Endothelial cell of umbilical vein (primary cell): ENCODE results near the gene ATP8A2. TPM values are rescaled to one million over a fixed set of nuclear protein-coding genes. Genes with fewer than 3 reads are reported as not detected.

Experiments used
- BruUV-seq: library from RNA; stranded (reverse); fragments of 400-500 nt; replicated peaks from 2 replicates; lab custom pipeline; 2021; lab: Mats Ljungman, UMichigan
- CTCF ChIA-PET: fragments of 300-600, 350-600 bp; sonication (Branson Sonifier 250); formaldehyde crosslinking; loops from one replicate; lab custom pipeline; 2021; ENCODE audit warnings: antibody characterized with exemption, inconsistent platforms; lab: Charles Lee
- POLR2A ChIA-PET: fragments of 300-600, 350-600 bp; sonication (Branson Sonifier 250); formaldehyde crosslinking; loops from one replicate; lab custom pipeline; 2021; ENCODE audit warnings: antibody characterized with exemption, inconsistent platforms; lab: Charles Lee
- DNase-seq: peaks from one replicate; pipeline ENCODE4 v3.0.0-alpha.2; 2011; ENCODE audit warnings: low read depth, low spot score
- FAIRE-seq: peaks from 2 replicates; lab custom pipeline; 2011; peaks lifted over from hg19 to GRCh38; lab: Jason Lieb, UNC
- H2AFZ ChIP-seq: 2 replicates; pipeline ENCODE4 v1.6.0; 2012; ENCODE audit warnings: low read depth, low read length, control low read depth, inconsistent platforms
- H3K27ac ChIP-seq: 2 replicates; pipeline ENCODE4 v1.5.1; 2011; ENCODE audit warnings: low read depth, mild to moderate bottlenecking, control low read depth, low read length, moderate library complexity; ENCODE audit not compliant: insufficient read depth
- H3K27me3 ChIP-seq, 2 experiments: 2 replicates each; pipeline versions ENCODE4 v1.6.0 to v1.6.1; 2011; ENCODE audit warnings: low read length in 2 of 2, mixed read lengths in 1 of 2; ENCODE audit not compliant: control insufficient read depth in 2 of 2, insufficient read depth in 2 of 2
- H3K36me3 ChIP-seq, 2 experiments: 2 replicates in 1 of 2; 3 replicates in 1 of 2; pipeline ENCODE4 v1.5.1; 2011; ENCODE audit warnings: low read length in 2 of 2, mild to moderate bottlenecking in 1 of 2, moderate library complexity in 1 of 2; ENCODE audit not compliant: control insufficient read depth in 2 of 2, insufficient read depth in 2 of 2; ENCODE audit errors: extremely low read depth in 1 of 2
- H3K4me1 ChIP-seq: 3 replicates; pipeline ENCODE4 v1.5.1; 2011; ENCODE audit warnings: mild to moderate bottlenecking, low read length; ENCODE audit not compliant: control insufficient read depth, insufficient read depth; ENCODE audit errors: extremely low read depth
- H3K4me2 ChIP-seq: 2 replicates; pipeline ENCODE4 v1.6.1; 2011; ENCODE audit warnings: low read length, control low read depth, mixed read lengths; ENCODE audit not compliant: insufficient read depth
- H3K4me3 ChIP-seq, 3 experiments: fragments of 200-600 bp in 1 of 3; sonication (generic), shearing (Covaris generic) in 1 of 3; replicated peaks in 1 of 3; 2 replicates each; pipeline ENCODE4 v1.5.1; 2011 to 2016; ENCODE audit warnings: control low read depth in 3 of 3, low read length in 3 of 3, mild to moderate bottlenecking in 2 of 3, inconsistent platforms in 1 of 3, low read depth in 1 of 3, moderate library complexity in 1 of 3; ENCODE audit not compliant: insufficient read depth in 1 of 3
- H3K79me2 ChIP-seq: 2 replicates; pipeline ENCODE4 v1.6.0; 2012; ENCODE audit warnings: low read length, inconsistent platforms; ENCODE audit not compliant: control insufficient read depth, insufficient read depth
- H3K9ac ChIP-seq: replicated peaks from 2 replicates; pipeline ENCODE3; 2011; ENCODE audit warnings: low read length, control low read depth; ENCODE audit not compliant: insufficient read depth; ENCODE audit errors: extremely low read depth
- H3K9me1 ChIP-seq: replicated peaks from 3 replicates; pipeline ENCODE4 v1.6.0; 2011; ENCODE audit warnings: mild to moderate bottlenecking, low read length; ENCODE audit not compliant: control insufficient read depth, insufficient read depth; ENCODE audit errors: extremely low read depth
- H3K9me3 ChIP-seq: replicated peaks from 2 replicates; pipeline ENCODE4 v1.5.1; 2012; ENCODE audit warnings: low read length, inconsistent platforms; ENCODE audit not compliant: control insufficient read depth, insufficient read depth
- H4K20me1 ChIP-seq: replicated peaks from 2 replicates; pipeline ENCODE3; 2011; ENCODE audit warnings: mild to moderate bottlenecking, low read length; ENCODE audit not compliant: control insufficient read depth, insufficient read depth; ENCODE audit errors: extremely low read depth
- CTCF ChIP-seq, 2 donors: IDR thresholded peaks; 1 replicate in 1 of 2; 2 replicates in 1 of 2; pipeline ENCODE4 v1.5.1; 2011; ENCODE audit warnings: low read length in 2 of 2, mild to moderate bottlenecking in 2 of 2, moderate library complexity in 2 of 2, control low read depth in 1 of 2, inconsistent platforms in 1 of 2, low read depth in 1 of 2; ENCODE audit not compliant: insufficient read depth in 1 of 2; ENCODE audit errors: extremely low read depth in 1 of 2
- EZH2 ChIP-seq: IDR thresholded peaks from 2 replicates; pipeline ENCODE4 v1.6.1; 2012; ENCODE audit warnings: borderline replicate concordance, low read depth, mild to moderate bottlenecking, moderate library complexity, low read length, inconsistent platforms; ENCODE audit not compliant: severe bottlenecking
- FOS ChIP-seq: IDR thresholded peaks from 2 replicates; pipeline ENCODE4 v1.6.1; 2011; ENCODE audit warnings: mild to moderate bottlenecking, low read length, moderate library complexity, borderline replicate concordance; ENCODE audit not compliant: insufficient read depth
- GATA2 ChIP-seq: IDR thresholded peaks from 2 replicates; pipeline ENCODE4 v1.7.0; 2011; ENCODE audit warnings: low read depth, mild to moderate bottlenecking, moderate library complexity, mixed read lengths, low read length; ENCODE audit not compliant: insufficient read length, insufficient read depth
- JUN ChIP-seq: IDR thresholded peaks from 2 replicates; pipeline ENCODE4 v1.6.1; 2011; ENCODE audit warnings: borderline replicate concordance, low read depth; ENCODE audit not compliant: insufficient read length, insufficient read depth
- MAX ChIP-seq: IDR thresholded peaks from 2 replicates; pipeline ENCODE4 v1.6.1; 2011; ENCODE audit not compliant: insufficient read depth, insufficient read length
- MYC ChIP-seq: IDR thresholded peaks from one replicate; pipeline ENCODE4 v1.6.1; 2011; ENCODE audit warnings: mild to moderate bottlenecking, low read depth, low read length
- POLR2A ChIP-seq: IDR thresholded peaks from 2 replicates; pipeline ENCODE4 v1.6.1; 2012; ENCODE audit warnings: low read depth, mild to moderate bottlenecking, control low read depth, low read length
- POLR2AphosphoS5 ChIP-seq: IDR thresholded peaks from 2 replicates; pipeline ENCODE4 v1.6.1; 2012; ENCODE audit warnings: low read depth, mild to moderate bottlenecking, control low read depth, low read length, moderate library complexity; ENCODE audit not compliant: insufficient read depth
- dilution Hi-C: fragments of 300-500 bp; cut with MboI; formaldehyde crosslinking; loops from one replicate; pipeline ENCODE4 v1.15.0; 2019; ENCODE audit warnings: low sequenced_read_pairs; ENCODE audit not compliant: extremely low pct_ligation_motif_present
- intact Hi-C: fragments of 100-400 bp; cut with micrococcal nuclease; formaldehyde crosslinking; loops from one replicate; pipeline ENCODE4 v1.10.0; 2022
- polyA plus RNA-seq, 4 experiments: library from polyadenylated mRNA; depleted of rRNA in 3 of 4; stranded (reverse) in 3 of 4; unstranded in 1 of 4; fragments of >200 nt; gene quantifications; 2 replicates each; pipeline versions ENCODE4 v1.2.1 to v1.2.3, GENCODE V29; 2011 to 2012; ENCODE audit warnings: missing spikeins in 1 of 4
- total RNA-seq: library from RNA; stranded (reverse); gene quantifications from 2 replicates; pipeline ENCODE4 v1.2.3, GENCODE V29; 2021

Gene ATP8A2
- total and polyA plus RNA-seq, 2 donors (not counting 3 experiments of a cell fraction or from before 2014, with no cell fraction given): 0.11 to 0.49 TPM

DNA sequence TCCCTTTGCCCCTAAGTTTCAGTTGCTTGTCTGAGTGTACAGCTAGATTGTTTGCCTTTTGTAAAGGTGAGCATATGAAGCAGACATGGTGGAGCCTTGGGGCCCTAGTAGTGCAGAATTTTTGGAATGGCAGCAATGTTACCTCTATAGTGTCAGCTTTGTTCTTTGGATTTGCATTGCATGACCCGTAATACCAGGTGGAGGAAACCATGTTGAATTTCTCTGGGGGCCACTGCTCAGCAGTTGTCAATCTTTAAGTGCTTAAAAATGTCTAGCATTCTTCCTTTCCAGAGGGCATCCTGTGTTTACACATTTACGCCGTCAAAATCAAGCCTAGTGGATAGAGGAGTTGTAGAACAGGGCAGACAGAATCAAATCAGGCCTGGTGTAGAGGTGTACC is 303.3 kb downstream of the ATP8A2 start:
- Histone ChIP-seq H3K9ac (no peak overlapping the region), H3K4me1 (no peaks in the 10 kb centered on the region), H2AFZ (no peak overlapping the region), H3K9me3 (no peaks in the 10 kb centered on the region), H3K27ac (no peak overlapping the region), H3K36me3 (no peaks in the 10 kb centered on the region), H3K9me1 (no peaks in the 10 kb centered on the region), H4K20me1 (no peaks in the 10 kb centered on the region), H3K4me3 (no peak overlapping the region), H3K79me2 (no peaks in the 10 kb centered on the region), H3K4me2 (no peak overlapping the region), H3K27me3 (no peaks in the 10 kb centered on the region)
- BruUV-seq: no TSS peak
- DNase-seq (no peak), FAIRE-seq (no peak)
- intact Hi-C loops (no loop called here), dilution Hi-C loops (no loop called here)
- ChIA-PET CTCF (interaction anchor here (1.0 kb wide), 1 partner anchor 12 kb away, joined by 3 read pairs; no protein-coding TSS in a partner anchor), POLR2A (no interaction called here)
- no peak for TF ChIP-seq CTCF (IDR thresholded peaks at IDR 0.05; ENCODE audit: extremely low read depth in 1 of 2, insufficient read depth in 1 of 2, low read depth in 1 of 2, low read length in 2 of 2)
- TF ChIP-seq MAX: no peak
- no peak for TF ChIP-seq POLR2A
- TF ChIP-seq EZH2: no peak
- TF ChIP-seq GATA2: no peak
- no peak for TF ChIP-seq JUN
- TF ChIP-seq POLR2AphosphoS5: no peak
- no peak for TF ChIP-seq MYC
- TF ChIP-seq FOS: no peak
